ENCODE data around the gene EME2.

DNA sequence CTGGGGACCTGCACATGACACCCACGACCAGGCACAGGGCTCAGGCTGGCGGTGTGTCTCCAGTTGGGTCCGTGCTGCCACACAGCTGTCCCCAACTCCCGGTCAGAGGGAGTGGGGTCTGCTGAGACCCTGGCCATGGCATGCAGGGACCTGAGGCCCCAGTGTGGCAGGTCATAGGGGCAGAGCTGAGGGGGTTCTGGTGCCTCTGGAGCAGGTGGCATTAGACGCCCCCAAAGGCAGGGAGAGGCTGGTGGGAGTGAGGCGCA lies 14.4 kb downstream of the EME2 start:
- TF ChIP-seq, protein P1, sequence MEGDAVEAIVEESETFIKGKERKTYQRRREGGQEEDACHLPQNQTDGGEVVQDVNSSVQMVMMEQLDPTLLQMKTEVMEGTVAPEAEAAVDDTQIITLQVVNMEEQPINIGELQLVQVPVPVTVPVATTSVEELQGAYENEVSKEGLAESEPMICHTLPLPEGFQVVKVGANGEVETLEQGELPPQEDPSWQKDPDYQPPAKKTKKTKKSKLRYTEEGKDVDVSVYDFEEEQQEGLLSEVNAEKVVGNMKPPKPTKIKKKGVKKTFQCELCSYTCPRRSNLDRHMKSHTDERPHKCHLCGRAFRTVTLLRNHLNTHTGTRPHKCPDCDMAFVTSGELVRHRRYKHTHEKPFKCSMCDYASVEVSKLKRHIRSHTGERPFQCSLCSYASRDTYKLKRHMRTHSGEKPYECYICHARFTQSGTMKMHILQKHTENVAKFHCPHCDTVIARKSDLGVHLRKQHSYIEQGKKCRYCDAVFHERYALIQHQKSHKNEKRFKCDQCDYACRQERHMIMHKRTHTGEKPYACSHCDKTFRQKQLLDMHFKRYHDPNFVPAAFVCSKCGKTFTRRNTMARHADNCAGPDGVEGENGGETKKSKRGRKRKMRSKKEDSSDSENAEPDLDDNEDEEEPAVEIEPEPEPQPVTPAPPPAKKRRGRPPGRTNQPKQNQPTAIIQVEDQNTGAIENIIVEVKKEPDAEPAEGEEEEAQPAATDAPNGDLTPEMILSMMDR (IDR thresholded peaks at IDR 0.05) = no peak
- no peak for TF ChIP-seq POLR2A (IDR thresholded peaks at IDR 0.05)
